Stimulated activated naive CD8-positive, alpha-beta T cell treated with anti-CD3 and anti-CD28 coated beads, Interleukin-15, Interleukin-2, amounts not matched to agents 100 ng/mL and 50 ng/mL, for 24 hours (primary cell): Measurements from ENCODE around the gene ADAMTS17.

Experiments used
- H3K27ac Mint-ChIP-seq: one replicate; pipeline ENCODE4 v1.8.0; 2021; ENCODE audit warnings: mild to moderate bottlenecking, mixed read lengths
- H3K27me3 Mint-ChIP-seq: one replicate; pipeline ENCODE4 v1.8.0; 2021; ENCODE audit warnings: mixed read lengths
- H3K36me3 Mint-ChIP-seq: one replicate; pipeline ENCODE4 v1.8.0; 2021; ENCODE audit warnings: low read depth, mixed read lengths
- H3K4me1 Mint-ChIP-seq: one replicate; pipeline ENCODE4 v1.8.0; 2021; ENCODE audit warnings: low read depth, mixed read lengths
- H3K4me3 Mint-ChIP-seq: one replicate; pipeline ENCODE4 v1.8.0; 2021; ENCODE audit warnings: mild to moderate bottlenecking, mixed read lengths
- H3K9me3 Mint-ChIP-seq: one replicate; pipeline ENCODE4 v1.8.0; 2021; ENCODE audit warnings: mixed read lengths

Gene ADAMTS17

GRCh38 chr15:100104245-100104644 is 237.5 kb downstream of the ADAMTS17 start:
- Mint-ChIP-seq H3K27me3 (no peaks in the 10 kb centered on the region), H3K4me3 (no peak overlapping the region), H3K27ac (no peak overlapping the region), H3K9me3 (no peaks in the 10 kb centered on the region), H3K36me3 (no peaks in the 10 kb centered on the region), H3K4me1 (no peaks in the 10 kb centered on the region)

- Mint-ChIP-seq H3K4me3 (no peak overlapping the region), H3K9me3 (no peaks in the 10 kb centered on the region), H3K4me1 (no peaks in the 10 kb centered on the region), H3K27me3 (no peaks in the 10 kb centered on the region), H3K36me3 (no peaks in the 10 kb centered on the region), H3K27ac (no peak overlapping the region)
Observed at GRCh38 chr15:100103828-100104227, 237.9 kb downstream of the ADAMTS17 start.

- no peaks in the 10 kb centered on the region for H3K27me3 Mint-ChIP-seq
- H3K27ac Mint-ChIP-seq: no peak overlapping the region
- no peaks in the 10 kb centered on the region for H3K36me3 Mint-ChIP-seq
- no peaks in the 10 kb centered on the region for H3K9me3 Mint-ChIP-seq
- H3K4me3 Mint-ChIP-seq: no peak overlapping the region
- H3K4me1 Mint-ChIP-seq: no peaks in the 10 kb centered on the region
Observed at GRCh38 chr15:100101426-100102089, 240.2 kb downstream of the ADAMTS17 start.

GRCh38 chr15:100100926-100101325 is 240.8 kb downstream of the ADAMTS17 start:
- Mint-ChIP-seq H3K4me1 (no peaks in the 10 kb centered on the region), H3K9me3 (no peaks in the 10 kb centered on the region), H3K27ac (no peak overlapping the region), H3K27me3 (no peaks in the 10 kb centered on the region), H3K4me3 (no peak overlapping the region), H3K36me3 (no peaks in the 10 kb centered on the region)

- Mint-ChIP-seq H3K27ac (no peak overlapping the region), H3K9me3 (no peaks in the 10 kb centered on the region), H3K27me3 (no peaks in the 10 kb centered on the region), H3K36me3 (no peaks in the 10 kb centered on the region), H3K4me3 (no peak overlapping the region), H3K4me1 (no peaks in the 10 kb centered on the region)
Observed at GRCh38 chr15:100099976-100100375, 241.8 kb downstream of the ADAMTS17 start.

- H3K4me3 Mint-ChIP-seq: no peak overlapping the region
- H3K36me3 Mint-ChIP-seq: no peaks in the 10 kb centered on the region
- no peaks in the 10 kb centered on the region for H3K4me1 Mint-ChIP-seq
- H3K9me3 Mint-ChIP-seq: no peaks in the 10 kb centered on the region
- H3K27me3 Mint-ChIP-seq: no peaks in the 10 kb centered on the region
- H3K27ac Mint-ChIP-seq: no peak overlapping the region
Observed at GRCh38 chr15:100098705-100099104, 243.1 kb downstream of the ADAMTS17 start.

- H3K9me3 Mint-ChIP-seq: no peaks in the 10 kb centered on the region
- H3K4me1 Mint-ChIP-seq: no peaks in the 10 kb centered on the region
- H3K4me3 Mint-ChIP-seq: no peak overlapping the region
- H3K27ac Mint-ChIP-seq: no peak overlapping the region
- H3K27me3 Mint-ChIP-seq: no peaks in the 10 kb centered on the region
- no peaks in the 10 kb centered on the region for H3K36me3 Mint-ChIP-seq
Observed at GRCh38 chr15:100097342-100098127, 244.2 kb downstream of the ADAMTS17 start.

- Mint-ChIP-seq H3K27ac (no peak overlapping the region), H3K4me3 (no peak overlapping the region), H3K27me3 (no peaks in the 10 kb centered on the region), H3K36me3 (no peaks in the 10 kb centered on the region), H3K4me1 (no peaks in the 10 kb centered on the region), H3K9me3 (no peaks in the 10 kb centered on the region)
Observed at GRCh38 chr15:100096700-100097099, 245.1 kb downstream of the ADAMTS17 start.

GRCh38 chr15:100096248-100096600 is 245.6 kb downstream of the ADAMTS17 start:
- Mint-ChIP-seq H3K4me3 (no peak overlapping the region), H3K9me3 (no peaks in the 10 kb centered on the region)

GRCh38 chr15:100095541-100096247 is 246.1 kb downstream of the ADAMTS17 start:
- Mint-ChIP-seq H3K27me3 (no peaks in the 10 kb centered on the region), H3K4me1 (no peaks in the 10 kb centered on the region), H3K27ac (no peak overlapping the region), H3K9me3 (no peaks in the 10 kb centered on the region), H3K36me3 (no peaks in the 10 kb centered on the region), H3K4me3 (no peak overlapping the region)

More at GRCh38 chr15:100096248-100096600, 245.6 kb downstream of the ADAMTS17 start:
- H3K36me3 Mint-ChIP-seq: no peaks in the 10 kb centered on the region
- H3K27me3 Mint-ChIP-seq: no peaks in the 10 kb centered on the region
- no peak overlapping the region for H3K27ac Mint-ChIP-seq
- H3K4me1 Mint-ChIP-seq: no peaks in the 10 kb centered on the region

- H3K4me1 Mint-ChIP-seq: no peaks in the 10 kb centered on the region
- no peaks in the 10 kb centered on the region for H3K36me3 Mint-ChIP-seq
- no peaks in the 10 kb centered on the region for H3K9me3 Mint-ChIP-seq
- H3K27ac Mint-ChIP-seq: no peak overlapping the region
- no peaks in the 10 kb centered on the region for H3K27me3 Mint-ChIP-seq
- no peak overlapping the region for H3K4me3 Mint-ChIP-seq
Observed at GRCh38 chr15:100094127-100094510, 247.7 kb downstream of the ADAMTS17 start.

- H3K4me1 Mint-ChIP-seq: no peaks in the 10 kb centered on the region
- no peaks in the 10 kb centered on the region for H3K9me3 Mint-ChIP-seq
- H3K27me3 Mint-ChIP-seq: no peaks in the 10 kb centered on the region
Observed at GRCh38 chr15:100093211-100094126, 248.3 kb downstream of the ADAMTS17 start.

GRCh38 chr15:100092034-100092433 is 249.7 kb downstream of the ADAMTS17 start:
- H3K4me1 Mint-ChIP-seq: no peaks in the 10 kb centered on the region
- H3K36me3 Mint-ChIP-seq: no peaks in the 10 kb centered on the region
- H3K27ac Mint-ChIP-seq: no peak overlapping the region
- H3K4me3 Mint-ChIP-seq: no peak overlapping the region
- no peaks in the 10 kb centered on the region for H3K9me3 Mint-ChIP-seq
- H3K27me3 Mint-ChIP-seq: no peaks in the 10 kb centered on the region

More at GRCh38 chr15:100093211-100094126, 248.3 kb downstream of the ADAMTS17 start:
- no peak overlapping the region for H3K27ac Mint-ChIP-seq
- H3K4me3 Mint-ChIP-seq: no peak overlapping the region
- H3K36me3 Mint-ChIP-seq: no peaks in the 10 kb centered on the region

- H3K4me1 Mint-ChIP-seq: no peaks in the 10 kb centered on the region
- H3K9me3 Mint-ChIP-seq: no peaks in the 10 kb centered on the region
- no peak overlapping the region for H3K27ac Mint-ChIP-seq
- no peak overlapping the region for H3K4me3 Mint-ChIP-seq
- H3K27me3 Mint-ChIP-seq: no peaks in the 10 kb centered on the region
- no peaks in the 10 kb centered on the region for H3K36me3 Mint-ChIP-seq
Observed at GRCh38 chr15:100090411-100090810, 251.4 kb downstream of the ADAMTS17 start.
